Progenitor cell of endocrine pancreas (in vitro differentiated cells): ENCODE results near the gene CRADD. TPM values are rescaled to one million over a fixed set of nuclear protein-coding genes. Genes with fewer than 3 reads are reported as not detected.

Source experiments
- DNase-seq: peaks from one replicate; pipeline ENCODE4 v3.0.0; 2021; ENCODE audit warnings: low spot score; ENCODE audit not compliant: unreplicated experiment
- H3K27ac Mint-ChIP-seq: 2 replicates; pipeline ENCODE4 v1.8.0; 2021; ENCODE audit warnings: mild to moderate bottlenecking, moderate library complexity, mixed read lengths
- H3K27me3 Mint-ChIP-seq: 2 replicates; pipeline ENCODE4 v1.8.0; 2021; ENCODE audit warnings: mixed read lengths
- H3K36me3 Mint-ChIP-seq: 2 replicates; pipeline ENCODE4 v1.8.0; 2022; ENCODE audit warnings: mixed read lengths; ENCODE audit not compliant: insufficient read depth
- H3K4me1 Mint-ChIP-seq: 2 replicates; pipeline ENCODE4 v1.8.0; 2021; ENCODE audit warnings: low read depth, mixed read lengths
- H3K4me3 Mint-ChIP-seq: 2 replicates; pipeline ENCODE4 v1.8.0; 2021; ENCODE audit warnings: low read depth, mild to moderate bottlenecking, moderate library complexity, mixed read lengths
- H3K9me3 Mint-ChIP-seq: 2 replicates; pipeline ENCODE4 v1.8.0; 2021; ENCODE audit warnings: low read depth, mixed read lengths
- total RNA-seq: library from RNA; stranded (reverse); gene quantifications from 2 replicates; pipeline ENCODE4 v1.2.1, GENCODE V29; 2021
- TF ChIP-seq, protein P1 (sequence below): fragments of 200-600 bp; sonication (generic); IDR thresholded peaks from one replicate; pipeline ENCODE4 v1.5.0; 2021; ENCODE audit warnings: antibody characterized with exemption, mild to moderate bottlenecking; ENCODE audit not compliant: unreplicated experiment

Gene CRADD
- total RNA-seq, 1 donor from 2014 or later, result 11.7 TPM

DNA sequence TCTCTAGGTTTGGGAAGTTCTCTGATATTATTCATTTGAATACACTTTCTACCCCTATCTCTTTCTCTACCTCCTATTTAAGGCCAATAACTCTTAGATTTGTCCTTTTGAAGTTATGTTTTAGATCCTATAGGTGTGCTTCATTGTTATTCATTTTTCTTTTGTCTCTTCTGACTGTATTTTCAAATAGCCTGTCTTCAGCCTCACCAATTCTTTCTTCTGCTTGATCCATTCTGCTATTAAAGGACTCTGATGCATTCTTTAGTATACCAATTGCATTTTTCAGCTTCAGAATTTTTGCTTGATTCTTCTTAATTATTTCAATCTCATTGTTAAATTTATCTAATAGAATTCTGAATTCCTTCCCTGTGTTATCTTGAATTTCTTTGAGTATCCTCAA is 199.2 kb downstream of the CRADD start:
- TF ChIP-seq, protein P1, sequence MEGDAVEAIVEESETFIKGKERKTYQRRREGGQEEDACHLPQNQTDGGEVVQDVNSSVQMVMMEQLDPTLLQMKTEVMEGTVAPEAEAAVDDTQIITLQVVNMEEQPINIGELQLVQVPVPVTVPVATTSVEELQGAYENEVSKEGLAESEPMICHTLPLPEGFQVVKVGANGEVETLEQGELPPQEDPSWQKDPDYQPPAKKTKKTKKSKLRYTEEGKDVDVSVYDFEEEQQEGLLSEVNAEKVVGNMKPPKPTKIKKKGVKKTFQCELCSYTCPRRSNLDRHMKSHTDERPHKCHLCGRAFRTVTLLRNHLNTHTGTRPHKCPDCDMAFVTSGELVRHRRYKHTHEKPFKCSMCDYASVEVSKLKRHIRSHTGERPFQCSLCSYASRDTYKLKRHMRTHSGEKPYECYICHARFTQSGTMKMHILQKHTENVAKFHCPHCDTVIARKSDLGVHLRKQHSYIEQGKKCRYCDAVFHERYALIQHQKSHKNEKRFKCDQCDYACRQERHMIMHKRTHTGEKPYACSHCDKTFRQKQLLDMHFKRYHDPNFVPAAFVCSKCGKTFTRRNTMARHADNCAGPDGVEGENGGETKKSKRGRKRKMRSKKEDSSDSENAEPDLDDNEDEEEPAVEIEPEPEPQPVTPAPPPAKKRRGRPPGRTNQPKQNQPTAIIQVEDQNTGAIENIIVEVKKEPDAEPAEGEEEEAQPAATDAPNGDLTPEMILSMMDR, result no peak
- Mint-ChIP-seq H3K27me3 (no peaks in the 10 kb centered on the region), H3K36me3 (peaks cover 11% of the 10 kb centered on the region), H3K27ac (no peak overlapping the region), H3K4me1 (peaks cover 8% of the 10 kb centered on the region), H3K9me3 (peaks cover 42% of the 10 kb centered on the region), H3K4me3 (no peak overlapping the region)
- DNase-seq, result no peak

DNA sequence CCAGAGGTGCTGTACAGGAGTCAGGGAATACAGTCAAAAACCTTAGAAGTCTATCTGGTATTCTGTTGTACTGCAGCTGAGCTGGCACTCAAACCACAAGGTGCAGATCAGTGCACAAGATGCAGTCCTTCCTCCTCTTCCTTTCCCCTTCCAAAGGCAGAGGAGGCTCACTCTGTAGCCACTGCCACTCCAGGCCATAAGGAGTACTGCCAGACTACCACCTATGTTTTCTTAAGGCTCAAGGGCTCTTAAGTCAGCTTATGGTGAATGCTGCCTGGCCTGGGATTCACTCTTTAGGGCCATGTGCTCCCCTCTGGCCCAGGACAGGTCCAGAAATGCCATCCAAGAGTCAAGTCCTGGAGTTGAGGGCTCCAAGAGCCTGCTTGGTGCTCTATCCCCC is 200.3 kb downstream of the CRADD start:
- no peak overlapping the region for H3K27ac Mint-ChIP-seq
- no peak for DNase-seq
- H3K36me3 Mint-ChIP-seq, result peaks cover 8% of the 10 kb centered on the region
- H3K9me3 Mint-ChIP-seq, result peaks cover 33% of the 10 kb centered on the region
- TF ChIP-seq, protein P1, result no peak
- no peaks in the 10 kb centered on the region for H3K27me3 Mint-ChIP-seq
- no peak overlapping the region for H3K4me3 Mint-ChIP-seq
- H3K4me1 Mint-ChIP-seq, result peaks cover 8% of the 10 kb centered on the region

DNA sequence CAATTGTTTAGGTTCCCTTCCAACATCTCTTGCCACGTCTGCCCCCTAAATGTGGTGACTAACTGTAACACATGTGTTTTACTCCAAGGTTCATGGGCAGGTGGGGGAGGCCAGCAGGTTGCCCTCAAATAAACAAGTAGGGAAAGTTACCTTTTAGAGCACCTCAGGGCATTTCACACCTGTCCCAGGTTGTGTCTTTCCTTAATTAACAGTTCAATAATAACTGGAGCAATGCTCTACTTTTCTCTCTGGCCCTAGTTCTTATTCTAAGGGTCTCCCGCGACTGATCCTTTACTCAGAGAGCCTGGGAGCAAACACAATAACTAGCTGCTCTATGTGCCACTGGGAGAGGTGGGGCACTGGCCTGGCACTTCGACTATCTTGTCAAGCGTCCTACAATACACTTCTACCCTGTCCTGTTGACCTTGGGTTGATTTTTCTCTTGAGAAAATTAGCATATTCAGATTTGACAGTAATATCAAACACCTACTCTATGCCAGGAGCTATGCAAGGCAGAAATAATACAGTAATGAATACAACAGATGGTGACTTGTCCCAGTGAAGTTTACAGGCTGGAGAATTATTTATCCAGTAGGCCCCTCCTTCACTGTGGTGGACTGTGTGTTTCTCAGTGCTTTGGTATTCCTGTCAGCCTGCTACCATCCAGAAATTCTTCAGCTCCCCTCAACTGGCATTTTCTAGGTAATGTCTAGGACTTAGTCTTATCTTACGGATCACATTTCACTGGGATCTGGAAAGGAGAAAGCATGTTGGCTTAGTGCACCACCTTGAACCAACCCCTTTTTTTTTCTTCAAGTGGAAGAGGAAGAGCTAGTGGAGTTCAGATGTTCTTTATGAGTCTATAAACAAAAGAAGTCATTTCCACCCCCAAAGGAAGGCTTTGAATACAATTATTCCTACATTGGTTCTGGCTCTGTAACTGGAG is 202.6 kb downstream of the CRADD start:
- Mint-ChIP-seq H3K4me3 (no peak overlapping the region), H3K4me1 (peaks cover 11% of the 10 kb centered on the region), H3K27ac (no peak overlapping the region), H3K36me3 (peaks cover 1% of the 10 kb centered on the region), H3K27me3 (no peaks in the 10 kb centered on the region), H3K9me3 (peaks cover 14% of the 10 kb centered on the region)
- TF ChIP-seq, protein P1, result no peak
- DNase-seq, result no peak

DNA sequence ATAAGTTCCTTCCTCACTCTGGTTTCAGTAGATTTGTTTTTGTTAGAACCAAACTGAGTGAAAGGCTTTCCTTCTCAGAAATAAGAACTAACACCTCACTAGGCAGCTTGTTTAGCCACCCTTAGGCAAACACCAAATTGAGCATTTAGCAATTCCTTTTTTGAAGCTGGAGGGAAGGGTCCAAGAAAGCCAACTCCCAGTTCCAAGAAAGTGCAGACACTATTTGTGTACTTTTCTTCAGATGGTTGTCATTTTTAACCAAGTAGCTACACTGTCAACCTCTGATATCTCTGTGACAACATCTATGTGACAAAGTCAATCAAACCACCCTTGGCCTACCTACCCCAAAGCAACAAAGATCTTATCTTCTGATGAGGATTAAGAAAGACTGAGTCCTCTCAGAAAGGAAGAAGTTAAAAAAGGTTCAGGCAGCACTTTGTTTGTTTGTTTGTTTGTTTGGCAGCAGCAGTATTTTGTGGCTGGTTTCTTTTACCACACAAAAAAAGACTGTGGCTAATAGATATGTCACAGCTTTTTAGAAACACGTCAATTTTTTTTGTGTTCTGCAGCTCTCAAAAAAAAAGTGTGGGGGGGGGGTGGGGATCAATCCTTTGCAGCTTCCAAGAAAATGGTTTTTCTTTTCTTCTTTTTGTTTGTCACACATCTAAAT is 203.8 kb downstream of the CRADD start:
- H3K36me3 Mint-ChIP-seq, result no peaks in the 10 kb centered on the region
- peaks cover 4% of the 10 kb centered on the region for H3K9me3 Mint-ChIP-seq
- H3K4me3 Mint-ChIP-seq, result no peak overlapping the region
- H3K27me3 Mint-ChIP-seq, result no peaks in the 10 kb centered on the region
- no peak overlapping the region for H3K27ac Mint-ChIP-seq
- peaks cover 18% of the 10 kb centered on the region for H3K4me1 Mint-ChIP-seq
- DNase-seq, result no peak
- TF ChIP-seq, protein P1, result no peak

DNA sequence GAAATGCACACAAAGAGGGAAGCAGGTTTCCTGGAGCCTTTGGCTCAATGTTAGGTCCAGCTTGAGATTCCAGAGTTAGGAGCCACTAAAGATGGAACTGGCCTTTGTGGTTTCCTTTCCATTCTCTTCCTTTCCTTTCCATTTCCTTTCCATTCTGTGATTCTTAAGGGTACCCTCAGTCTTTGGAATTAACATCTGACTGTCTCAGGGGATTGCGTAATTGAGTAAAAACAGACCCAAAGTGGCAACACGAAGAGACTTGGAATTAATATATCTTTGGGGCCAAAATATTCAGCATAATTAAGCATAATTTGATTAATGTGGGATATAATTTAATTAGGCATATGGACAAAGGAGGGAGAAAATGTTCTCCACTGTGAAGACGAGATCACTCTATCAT is 205.6 kb downstream of the CRADD start:
- DNase-seq, result no peak
- Mint-ChIP-seq H3K4me3 (no peak overlapping the region), H3K4me1 (peaks cover 22% of the 10 kb centered on the region), H3K27me3 (peaks cover 3% of the 10 kb centered on the region), H3K9me3 (no peaks in the 10 kb centered on the region), H3K36me3 (no peaks in the 10 kb centered on the region), H3K27ac (no peak overlapping the region)
- TF ChIP-seq, protein P1, result no peak
